MM.1S (cell line): ENCODE data around the gene LDLRAP1.

ENCODE experiments used
- DNase-seq: peaks from one replicate; pipeline ENCODE4 v3.0.0-alpha.2; 2015
- H2AFZ ChIP-seq: fragments of 300-600 bp; sonication (generic); 2 replicates; pipeline ENCODE4 v1.6.0; 2016; ENCODE audit warnings: antibody characterized with exemption, low read length
- H3F3A ChIP-seq: fragments of 300-600 bp; sonication (generic); 2 replicates; pipeline ENCODE4 v1.6.1; 2016; ENCODE audit warnings: mild to moderate bottlenecking, antibody characterized with exemption, low read length, moderate library complexity, mixed read lengths; ENCODE audit not compliant: insufficient read depth
- H3K27ac ChIP-seq: fragments of 300-600 bp; sonication (generic); 2 replicates; pipeline ENCODE4 v1.5.1; 2016; ENCODE audit warnings: mild to moderate bottlenecking, low read length
- H3K27me3 ChIP-seq: fragments of 300-600 bp; sonication (generic); replicated peaks from 2 replicates; pipeline ENCODE4 v1.6.0; 2016; ENCODE audit warnings: low read length; ENCODE audit not compliant: insufficient read depth
- H3K36me3 ChIP-seq: fragments of 300-600 bp; sonication (generic); replicated peaks from 2 replicates; pipeline ENCODE4 v1.6.1; 2016; ENCODE audit warnings: mild to moderate bottlenecking, low read length, mixed read lengths; ENCODE audit not compliant: insufficient read depth
- H3K4me1 ChIP-seq: fragments of 300-600 bp; sonication (generic); 2 replicates; pipeline ENCODE4 v1.6.1; 2016; ENCODE audit warnings: low read length, mixed read lengths
- H3K4me2 ChIP-seq: fragments of 300-600 bp; sonication (generic); 2 replicates; pipeline ENCODE4 v1.6.0; 2016; ENCODE audit warnings: low read depth, low read length
- H3K4me3 ChIP-seq: fragments of 300-600 bp; sonication (generic); 2 replicates; pipeline ENCODE4 v1.5.1; 2016; ENCODE audit warnings: low read length, mixed read lengths
- H3K79me2 ChIP-seq: fragments of 300-600 bp; sonication (generic); 2 replicates; pipeline ENCODE4 v1.6.1; 2016; ENCODE audit warnings: mixed run types, low read length, mixed read lengths
- H3K9ac ChIP-seq: fragments of 300-600 bp; sonication (generic); 2 replicates; pipeline ENCODE4 v1.6.1; 2016; ENCODE audit warnings: low read length, mixed read lengths
- H3K9me2 ChIP-seq: fragments of 300-600 bp; sonication (generic); replicated peaks from 2 replicates; pipeline ENCODE4 v1.6.1; 2016; ENCODE audit warnings: mild to moderate bottlenecking, low read length, mixed read lengths; ENCODE audit not compliant: insufficient read depth
- H3K9me3 ChIP-seq: fragments of 300-600 bp; sonication (generic); replicated peaks from 2 replicates; pipeline ENCODE4 v1.6.1; 2016; ENCODE audit warnings: mild to moderate bottlenecking, low read length, mixed read lengths; ENCODE audit not compliant: insufficient read depth
- H4K20me1 ChIP-seq: fragments of 300-600 bp; sonication (generic); 2 replicates; pipeline ENCODE4 v1.6.1; 2016; ENCODE audit warnings: mild to moderate bottlenecking, low read length, moderate library complexity, mixed read lengths; ENCODE audit not compliant: insufficient read depth
- CTCF ChIP-seq: fragments of 300-600 bp; sonication (generic); IDR thresholded peaks from 2 replicates; pipeline ENCODE4 v1.5.1; 2016; ENCODE audit warnings: antibody characterized with exemption, low read length, mixed read lengths
- EZH2 ChIP-seq: fragments of 300-600 bp; sonication (generic); optimal IDR thresholded peaks from 2 replicates; pipeline ENCODE3; 2017; ENCODE audit warnings: low read depth, mild to moderate bottlenecking, antibody characterized with exemption, low read length, mixed read lengths
- EZH2phosphoT487 ChIP-seq: fragments of 300-600 bp; sonication (generic); IDR thresholded peaks from 2 replicates; pipeline ENCODE4 v1.6.1; 2018; ENCODE audit warnings: antibody characterized with exemption, low read length

Gene LDLRAP1

GRCh38 chr1:25570798-25571521 lies 27.6 kb downstream of the LDLRAP1 start:
- H3K9me3 ChIP-seq = no peaks in the 10 kb centered on the region
- H3K4me1 ChIP-seq = no peaks in the 10 kb centered on the region
- no peak overlapping the region for H2AFZ ChIP-seq
- H3K27ac ChIP-seq = no peak overlapping the region
- H3K9me2 ChIP-seq = no peaks in the 10 kb centered on the region
- H3K27me3 ChIP-seq = no peaks in the 10 kb centered on the region
- no peak overlapping the region for H3K4me3 ChIP-seq
- no peak for DNase-seq
- TF ChIP-seq EZH2 (no peak), EZH2phosphoT487 (no peak), CTCF (no peak)
- H4K20me1 ChIP-seq = no peaks in the 10 kb centered on the region; the same call in 1 of the 2 replicates
- H3K36me3 ChIP-seq = peaks cover 10% of the 10 kb centered on the region
- peaks cover 5% of the 10 kb centered on the region; the same call in 1 of the 2 replicates for H3F3A ChIP-seq
- H3K9ac ChIP-seq = no peak overlapping the region
- H3K4me2 ChIP-seq = no peak overlapping the region
- H3K79me2 ChIP-seq = 0 out of 2 replicates have a peak, but pooled peaks cover under 1% of the 10 kb centered on the region

- Histone ChIP-seq H3K4me3 (no peak overlapping the region), H3K27me3 (no peaks in the 10 kb centered on the region), H3K36me3 (peaks cover 9% of the 10 kb centered on the region; the same call in 1 of the 2 replicates), H2AFZ (no peak overlapping the region), H3K9me2 (no peaks in the 10 kb centered on the region), H3K79me2 (no peaks in the 10 kb centered on the region), H3F3A (peaks cover 5% of the 10 kb centered on the region; the same call in 1 of the 2 replicates), H3K4me2 (no peak overlapping the region), H3K9me3 (no peaks in the 10 kb centered on the region), H3K9ac (no peak overlapping the region), H3K4me1 (no peaks in the 10 kb centered on the region), H3K27ac (no peak overlapping the region), H4K20me1 (no peaks in the 10 kb centered on the region; the same call in 1 of the 2 replicates)
- TF ChIP-seq EZH2 (no peak), EZH2phosphoT487 (no peak), CTCF (no peak)
- DNase-seq = no peak
These were observed 28.1 kb downstream of the LDLRAP1 start for GRCh38 chr1:25571522-25571970.

- Histone ChIP-seq H3K36me3 (peaks cover 6% of the 10 kb centered on the region; the same call in 1 of the 2 replicates), H3K9me3 (no peaks in the 10 kb centered on the region), H3K79me2 (no peaks in the 10 kb centered on the region), H2AFZ (no peak overlapping the region), H3K4me1 (no peaks in the 10 kb centered on the region), H3K9ac (no peak overlapping the region), H3K27me3 (no peaks in the 10 kb centered on the region), H3K4me2 (no peak overlapping the region), H4K20me1 (no peaks in the 10 kb centered on the region; the same call in 1 of the 2 replicates), H3K4me3 (no peak overlapping the region), H3K9me2 (no peaks in the 10 kb centered on the region), H3K27ac (no peak overlapping the region), H3F3A (peaks cover 5% of the 10 kb centered on the region; the same call in 1 of the 2 replicates)
- no peak for TF ChIP-seq EZH2phosphoT487
- no peak for TF ChIP-seq EZH2
- TF ChIP-seq CTCF = no peak
- no peak for DNase-seq
These were observed 28.7 kb downstream of the LDLRAP1 start for GRCh38 chr1:25572107-25572506.
